Measurements from ENCODE around the gene KRTAP10-9.
"Not testable (repeated sequence)": the region's sequence is repeated elsewhere in the genome, so short reads cannot be mapped to it uniquely, and the experiment has no call there.

The KRTAP10-9 gene

GRCh38 chr21:44595524-44595923, 31.4 kb upstream of the KRTAP10-9 start:
- no peak for DNase-seq (ENCODE audit: low spot score)

- DNase-seq (ENCODE audit: low spot score) = no peak
These were observed 30.7 kb upstream of the KRTAP10-9 start for GRCh38 chr21:44596068-44596725.

- no peak for DNase-seq (ENCODE audit: low spot score)
These were observed 28.8 kb upstream of the KRTAP10-9 start for GRCh38 chr21:44598061-44598460.

- no peak for DNase-seq (ENCODE audit: low spot score)
These were observed 27.4 kb upstream of the KRTAP10-9 start for GRCh38 chr21:44599264-44600029.

GRCh38 chr21:44600118-44600978, 26.5 kb upstream of the KRTAP10-9 start, which contains the start of gene KRTAP10-7:
TSS of gene KRTAP10-7 (plus strand) at chr21:44600597. CDS start at chr21:44600622, 25 bp downstream.
- not testable (repeated sequence) for DNase-seq (ENCODE audit: low spot score)

GRCh38 chr21:44601091-44601490, 25.8 kb upstream of the KRTAP10-9 start:
- DNase-seq (ENCODE audit: low spot score) = not testable (repeated sequence)

- DNase-seq (ENCODE audit: low spot score) = no peak
These were observed 25.1 kb upstream of the KRTAP10-9 start for GRCh38 chr21:44601596-44602462.

- DNase-seq (ENCODE audit: low spot score) = no peak
These were observed 24.4 kb upstream of the KRTAP10-9 start for GRCh38 chr21:44602463-44602850.

- no peak for DNase-seq (ENCODE audit: low spot score)
These were observed 23.6 kb upstream of the KRTAP10-9 start for GRCh38 chr21:44603109-44603875.

- no peak for DNase-seq (ENCODE audit: low spot score)
These were observed 23.0 kb upstream of the KRTAP10-9 start for GRCh38 chr21:44603911-44604310.

GRCh38 chr21:44606495-44606894, 20.4 kb upstream of the KRTAP10-9 start:
- no peak for DNase-seq (ENCODE audit: low spot score)

- no peak for DNase-seq (ENCODE audit: low spot score)
These were observed 17.7 kb upstream of the KRTAP10-9 start for GRCh38 chr21:44609193-44609592.

GRCh38 chr21:44610157-44610843, 16.6 kb upstream of the KRTAP10-9 start:
- DNase-seq (ENCODE audit: low spot score) = not testable (repeated sequence)

- no peak for DNase-seq (ENCODE audit: low spot score)
These were observed 15.3 kb upstream of the KRTAP10-9 start for GRCh38 chr21:44611551-44611950.

GRCh38 chr21:44612029-44612486, 14.8 kb upstream of the KRTAP10-9 start, which contains the start of gene KRTAP10-8:
TSS of gene KRTAP10-8 (plus strand) at chr21:44612079. CDS start at chr21:44612101, 22 bp downstream.
- no peak for DNase-seq (ENCODE audit: low spot score)

GRCh38 chr21:44612669-44613229, 14.1 kb upstream of the KRTAP10-9 start:
- DNase-seq (ENCODE audit: low spot score) = no peak

GRCh38 chr21:44613386-44614155, 13.3 kb upstream of the KRTAP10-9 start:
- DNase-seq (ENCODE audit: low spot score) = no peak

GRCh38 chr21:44614161-44614631, 12.7 kb upstream of the KRTAP10-9 start:
- DNase-seq (ENCODE audit: low spot score) = no peak
